PC-9 (cell line): Measurements from ENCODE around the gene SOX5.

Experiments
- EZH2 ChIP-seq: fragments of 200-600 bp; sonication (generic); IDR thresholded peaks from 2 replicates; pipeline ENCODE4 v1.8.0; 2017; ENCODE audit warnings: antibody characterized with exemption, low read depth
- TF ChIP-seq, protein P1 (sequence below): fragments of 200-600 bp; sonication (generic); conservative IDR thresholded peaks from 2 replicates; pipeline ENCODE4 v1.6.1; 2017; ENCODE audit warnings: mixed run types, antibody characterized with exemption, mild to moderate bottlenecking, moderate library complexity

DNA sequence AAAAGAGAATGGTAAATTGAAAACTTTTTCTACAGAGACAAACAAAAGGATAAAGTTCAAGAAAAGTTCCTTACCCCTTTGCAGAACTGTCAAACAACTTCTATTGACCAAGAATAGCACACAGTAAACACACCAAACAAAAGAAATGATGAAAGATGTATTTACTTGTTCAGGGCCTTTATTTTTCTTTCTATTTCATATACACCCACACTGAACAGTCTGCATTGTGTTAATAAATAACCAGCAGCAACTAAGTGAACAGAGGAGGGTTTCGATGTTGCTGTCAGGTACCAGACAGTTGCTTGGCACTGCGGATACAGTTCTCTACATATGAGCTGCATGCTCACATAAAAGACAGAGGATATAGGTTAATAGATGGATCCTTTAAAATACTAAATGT lies 122.1 kb downstream of the SOX5 start:
- TF ChIP-seq, protein P1, sequence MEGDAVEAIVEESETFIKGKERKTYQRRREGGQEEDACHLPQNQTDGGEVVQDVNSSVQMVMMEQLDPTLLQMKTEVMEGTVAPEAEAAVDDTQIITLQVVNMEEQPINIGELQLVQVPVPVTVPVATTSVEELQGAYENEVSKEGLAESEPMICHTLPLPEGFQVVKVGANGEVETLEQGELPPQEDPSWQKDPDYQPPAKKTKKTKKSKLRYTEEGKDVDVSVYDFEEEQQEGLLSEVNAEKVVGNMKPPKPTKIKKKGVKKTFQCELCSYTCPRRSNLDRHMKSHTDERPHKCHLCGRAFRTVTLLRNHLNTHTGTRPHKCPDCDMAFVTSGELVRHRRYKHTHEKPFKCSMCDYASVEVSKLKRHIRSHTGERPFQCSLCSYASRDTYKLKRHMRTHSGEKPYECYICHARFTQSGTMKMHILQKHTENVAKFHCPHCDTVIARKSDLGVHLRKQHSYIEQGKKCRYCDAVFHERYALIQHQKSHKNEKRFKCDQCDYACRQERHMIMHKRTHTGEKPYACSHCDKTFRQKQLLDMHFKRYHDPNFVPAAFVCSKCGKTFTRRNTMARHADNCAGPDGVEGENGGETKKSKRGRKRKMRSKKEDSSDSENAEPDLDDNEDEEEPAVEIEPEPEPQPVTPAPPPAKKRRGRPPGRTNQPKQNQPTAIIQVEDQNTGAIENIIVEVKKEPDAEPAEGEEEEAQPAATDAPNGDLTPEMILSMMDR = no peak
- TF ChIP-seq EZH2 = no peak
